Measurements from ENCODE around the gene CIAPIN1.

CIAPIN1 gene

DNA sequence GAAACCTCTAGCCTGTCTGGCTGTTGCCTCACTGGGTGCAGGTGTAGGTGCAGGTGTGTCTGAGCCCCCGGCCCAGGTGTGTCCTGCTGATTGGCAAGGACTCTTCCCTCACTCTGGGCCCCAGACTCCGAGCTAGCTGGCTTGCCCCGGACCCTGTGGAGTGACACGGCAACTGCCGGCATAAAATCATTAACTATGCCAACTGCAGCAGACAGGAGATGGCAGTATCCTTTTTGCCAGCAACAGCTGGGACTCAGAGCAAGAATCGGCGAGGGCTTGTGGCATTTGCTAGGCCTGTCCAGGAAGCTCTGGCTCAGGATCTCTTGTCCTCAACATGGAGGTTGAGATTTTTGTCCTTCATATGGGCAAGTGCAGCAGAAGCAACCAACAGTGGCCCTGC, 20.8 kb downstream of the CIAPIN1 start:
- Histone ChIP-seq H3K27me3 (ENCODE audit: insufficient read depth, poor library complexity, severe bottlenecking) (no peaks in the 10 kb centered on the region), H3K27ac (replicated peaks) (no peak overlapping the region), H3K4me3 (replicated peaks; ENCODE audit: insufficient read depth, low read length) (no peak overlapping the region)
- DNase-seq (ENCODE audit: low read depth in 1 of 2, low spot score in 1 of 2) = no peak
- no peak for TF ChIP-seq SPI1 (IDR thresholded peaks at IDR 0.05; ENCODE audit: borderline replicate concordance, low read depth)
- no peak for TF ChIP-seq GABPA (IDR thresholded peaks at IDR 0.05; ENCODE audit: low read depth)
- TF ChIP-seq, protein P1, sequence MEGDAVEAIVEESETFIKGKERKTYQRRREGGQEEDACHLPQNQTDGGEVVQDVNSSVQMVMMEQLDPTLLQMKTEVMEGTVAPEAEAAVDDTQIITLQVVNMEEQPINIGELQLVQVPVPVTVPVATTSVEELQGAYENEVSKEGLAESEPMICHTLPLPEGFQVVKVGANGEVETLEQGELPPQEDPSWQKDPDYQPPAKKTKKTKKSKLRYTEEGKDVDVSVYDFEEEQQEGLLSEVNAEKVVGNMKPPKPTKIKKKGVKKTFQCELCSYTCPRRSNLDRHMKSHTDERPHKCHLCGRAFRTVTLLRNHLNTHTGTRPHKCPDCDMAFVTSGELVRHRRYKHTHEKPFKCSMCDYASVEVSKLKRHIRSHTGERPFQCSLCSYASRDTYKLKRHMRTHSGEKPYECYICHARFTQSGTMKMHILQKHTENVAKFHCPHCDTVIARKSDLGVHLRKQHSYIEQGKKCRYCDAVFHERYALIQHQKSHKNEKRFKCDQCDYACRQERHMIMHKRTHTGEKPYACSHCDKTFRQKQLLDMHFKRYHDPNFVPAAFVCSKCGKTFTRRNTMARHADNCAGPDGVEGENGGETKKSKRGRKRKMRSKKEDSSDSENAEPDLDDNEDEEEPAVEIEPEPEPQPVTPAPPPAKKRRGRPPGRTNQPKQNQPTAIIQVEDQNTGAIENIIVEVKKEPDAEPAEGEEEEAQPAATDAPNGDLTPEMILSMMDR (IDR thresholded peaks at IDR 0.05; ENCODE audit: insufficient read depth, low read length) = no peak
- no peak for TF ChIP-seq POLR2AphosphoS5 (IDR thresholded peaks at IDR 0.05; ENCODE audit: low read depth)
- TF ChIP-seq, protein P2, sequence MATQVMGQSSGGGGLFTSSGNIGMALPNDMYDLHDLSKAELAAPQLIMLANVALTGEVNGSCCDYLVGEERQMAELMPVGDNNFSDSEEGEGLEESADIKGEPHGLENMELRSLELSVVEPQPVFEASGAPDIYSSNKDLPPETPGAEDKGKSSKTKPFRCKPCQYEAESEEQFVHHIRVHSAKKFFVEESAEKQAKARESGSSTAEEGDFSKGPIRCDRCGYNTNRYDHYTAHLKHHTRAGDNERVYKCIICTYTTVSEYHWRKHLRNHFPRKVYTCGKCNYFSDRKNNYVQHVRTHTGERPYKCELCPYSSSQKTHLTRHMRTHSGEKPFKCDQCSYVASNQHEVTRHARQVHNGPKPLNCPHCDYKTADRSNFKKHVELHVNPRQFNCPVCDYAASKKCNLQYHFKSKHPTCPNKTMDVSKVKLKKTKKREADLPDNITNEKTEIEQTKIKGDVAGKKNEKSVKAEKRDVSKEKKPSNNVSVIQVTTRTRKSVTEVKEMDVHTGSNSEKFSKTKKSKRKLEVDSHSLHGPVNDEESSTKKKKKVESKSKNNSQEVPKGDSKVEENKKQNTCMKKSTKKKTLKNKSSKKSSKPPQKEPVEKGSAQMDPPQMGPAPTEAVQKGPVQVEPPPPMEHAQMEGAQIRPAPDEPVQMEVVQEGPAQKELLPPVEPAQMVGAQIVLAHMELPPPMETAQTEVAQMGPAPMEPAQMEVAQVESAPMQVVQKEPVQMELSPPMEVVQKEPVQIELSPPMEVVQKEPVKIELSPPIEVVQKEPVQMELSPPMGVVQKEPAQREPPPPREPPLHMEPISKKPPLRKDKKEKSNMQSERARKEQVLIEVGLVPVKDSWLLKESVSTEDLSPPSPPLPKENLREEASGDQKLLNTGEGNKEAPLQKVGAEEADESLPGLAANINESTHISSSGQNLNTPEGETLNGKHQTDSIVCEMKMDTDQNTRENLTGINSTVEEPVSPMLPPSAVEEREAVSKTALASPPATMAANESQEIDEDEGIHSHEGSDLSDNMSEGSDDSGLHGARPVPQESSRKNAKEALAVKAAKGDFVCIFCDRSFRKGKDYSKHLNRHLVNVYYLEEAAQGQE (IDR thresholded peaks at IDR 0.05; ENCODE audit: insufficient replicate concordance, low read depth) = no peak

DNA sequence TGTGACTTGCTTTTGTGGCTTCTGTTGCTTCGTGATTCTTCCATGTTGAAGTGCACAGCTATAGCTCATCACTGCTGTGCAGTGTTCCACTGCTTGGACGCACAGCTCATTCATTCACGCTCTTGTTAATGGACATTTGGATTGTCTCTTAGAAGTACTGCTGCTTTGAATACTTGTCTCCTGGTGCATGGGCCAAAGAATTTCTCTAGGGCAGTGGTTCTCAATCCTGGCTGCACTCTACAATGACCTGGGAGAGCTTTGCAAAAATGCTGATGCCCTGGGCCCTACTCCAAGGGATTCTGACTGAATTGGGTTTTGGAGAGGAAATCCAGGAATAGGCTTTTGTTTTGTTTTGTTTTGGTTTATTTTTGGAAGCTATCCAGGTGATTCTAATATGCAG, 22.6 kb downstream of the CIAPIN1 start:
- TF ChIP-seq SPI1 (IDR thresholded peaks at IDR 0.05; ENCODE audit: borderline replicate concordance, low read depth) (no peak), POLR2AphosphoS5 (IDR thresholded peaks at IDR 0.05; ENCODE audit: low read depth) (no peak), GABPA (IDR thresholded peaks at IDR 0.05; ENCODE audit: low read depth) (no peak)
- TF ChIP-seq, protein P2 (IDR thresholded peaks at IDR 0.05; ENCODE audit: insufficient replicate concordance, low read depth) = no peak
- TF ChIP-seq, protein P1 (IDR thresholded peaks at IDR 0.05; ENCODE audit: insufficient read depth, low read length) = no peak

DNA sequence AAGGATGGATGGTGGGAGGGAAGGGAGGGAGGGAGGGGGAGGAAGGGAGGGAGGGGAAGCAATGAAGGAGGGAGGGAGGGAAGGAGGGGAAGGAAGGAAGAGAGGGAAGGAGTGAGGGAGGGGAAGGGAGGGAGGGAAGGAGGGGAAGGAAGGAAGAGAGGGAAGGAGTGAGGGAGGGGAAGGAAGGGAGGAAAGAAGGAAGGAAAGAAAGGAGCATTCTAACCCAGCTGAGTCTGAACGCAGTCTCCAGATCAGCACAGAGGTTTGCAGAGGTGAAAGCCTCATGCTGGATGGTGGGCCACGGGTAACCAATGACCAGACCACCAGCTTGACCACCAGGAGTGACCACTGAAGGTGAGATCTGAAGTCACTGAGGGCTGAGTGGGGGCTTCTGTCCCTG, 24.0 kb downstream of the CIAPIN1 start:
- TF ChIP-seq SPI1 (IDR thresholded peaks at IDR 0.05; ENCODE audit: borderline replicate concordance, low read depth) (no peak), POLR2AphosphoS5 (IDR thresholded peaks at IDR 0.05; ENCODE audit: low read depth) (no peak), GABPA (IDR thresholded peaks at IDR 0.05; ENCODE audit: low read depth) (no peak)
- TF ChIP-seq, protein P1 (IDR thresholded peaks at IDR 0.05; ENCODE audit: insufficient read depth, low read length) = no peak
- TF ChIP-seq, protein P2 (IDR thresholded peaks at IDR 0.05; ENCODE audit: insufficient replicate concordance, low read depth) = no peak
- no peak overlapping the region for H3K4me3 ChIP-seq (replicated peaks; ENCODE audit: insufficient read depth, low read length)
- DNase-seq (ENCODE audit: low read depth in 1 of 2, low spot score in 1 of 2) = peak in 1 of 2 experiments; percentile 31
- no peaks in the 10 kb centered on the region for H3K27me3 ChIP-seq (ENCODE audit: insufficient read depth, poor library complexity, severe bottlenecking)
- no peak overlapping the region for H3K27ac ChIP-seq (replicated peaks)

More for the DNA sequence above, 22.6 kb downstream of the CIAPIN1 start:
- no peaks in the 10 kb centered on the region for H3K27me3 ChIP-seq (ENCODE audit: insufficient read depth, poor library complexity, severe bottlenecking)
- H3K27ac ChIP-seq (replicated peaks) = no peak overlapping the region
- H3K4me3 ChIP-seq (replicated peaks; ENCODE audit: insufficient read depth, low read length) = no peak overlapping the region
- no peak for DNase-seq (ENCODE audit: low read depth in 1 of 2, low spot score in 1 of 2)
